Parietal lobe (tissue), 1 donor: ENCODE measurements around the gene BRICD5. TPM values are rescaled to one million over a fixed set of nuclear protein-coding genes. Genes with fewer than 3 reads are reported as not detected.

Experiments used
- total RNA-seq: library from RNA; depleted of rRNA; stranded (reverse); fragments of >200 nt; gene quantifications from one replicate; pipeline ENCODE4 v1.2.3, GENCODE V29; 2014

BRICD5 gene
- total RNA-seq, result 8.5 TPM

DNA sequence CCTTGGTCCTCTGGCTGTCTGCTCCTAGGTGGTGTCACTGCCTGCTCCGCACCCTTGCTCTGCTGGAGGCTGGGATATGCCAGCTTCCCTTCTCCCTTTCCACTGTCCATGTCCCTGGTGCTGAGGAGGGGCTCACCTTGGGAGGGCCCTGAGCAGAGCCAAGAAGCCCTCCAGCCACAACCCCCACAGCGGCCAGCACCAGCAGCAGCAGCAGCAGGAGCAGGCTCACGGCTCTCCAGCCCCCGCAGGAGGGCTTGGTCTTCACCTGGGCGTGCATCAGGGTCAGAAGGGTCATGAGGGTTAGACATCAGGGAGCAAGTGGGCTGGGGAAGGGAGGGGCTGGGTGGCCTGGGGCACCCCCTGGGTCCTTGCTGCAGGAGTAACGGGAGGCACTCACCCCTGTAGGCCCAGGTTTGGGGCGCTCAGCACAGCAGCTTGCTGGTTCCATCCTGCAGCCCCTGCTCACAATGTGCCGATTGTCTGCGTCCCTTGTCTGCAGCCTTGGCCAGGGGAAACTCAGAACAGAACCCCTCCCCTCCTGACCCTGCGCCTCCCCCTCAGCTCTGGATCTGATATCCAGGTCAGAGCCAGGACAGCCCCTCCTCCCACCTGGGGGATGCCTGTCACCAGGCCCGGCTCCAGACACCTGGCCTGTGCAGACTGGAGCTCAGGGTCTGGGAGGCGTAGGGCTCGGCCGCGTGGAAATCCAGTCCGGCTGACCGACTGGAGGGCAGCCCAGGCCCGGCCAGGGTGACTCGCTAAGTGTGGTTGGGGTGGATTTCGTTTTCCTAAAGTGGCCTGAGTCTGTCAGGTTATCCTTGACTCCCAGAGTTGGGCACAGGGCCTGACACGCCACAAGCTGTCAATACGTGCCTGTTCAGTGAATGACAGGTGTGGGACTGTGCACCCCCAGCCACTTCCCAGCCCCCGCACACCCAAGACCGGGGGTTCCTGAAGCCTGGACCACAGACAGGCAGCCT is at the start of gene BRICD5:
Gene BRICD5 (minus strand): TSS at position 478 of the 980 bp plus-strand sequence. CDS start 30 bp downstream, at position 448.

GRCh38 chr16:2251296-2252111 is 40.8 kb upstream of the BRICD5 start, which contains the start of gene ECI1:
TSS of gene ECI1 (minus strand) at chr16:2251587. CDS start at chr16:2251566, 21 bp downstream.

GRCh38 chr16:2236337-2237101 is 25.9 kb upstream of the BRICD5 start, which contains the start of gene DNASE1L2:
TSS of gene DNASE1L2 (plus strand) at chr16:2236444. CDS start at chr16:2236817, 373 bp downstream.

GRCh38 chr16:2223221-2223941 is 12.7 kb upstream of the BRICD5 start, which contains the start of gene E4F1:
TSS of gene E4F1 (plus strand) at chr16:2223591. CDS start at chr16:2223614, 23 bp downstream.

GRCh38 chr16:2214719-2214968 is 4.0 kb upstream of the BRICD5 start, which contains the start of gene PGP:
TSS of gene PGP (minus strand) at chr16:2214840. CDS start at chr16:2214777, 63 bp downstream.

GRCh38 chr16:2205104-2205966 is 5.3 kb downstream of the BRICD5 start, which contains the start of gene MLST8:
TSS of gene MLST8 (plus strand) at chr16:2205454. CDS start at chr16:2206086, 632 bp downstream.

GRCh38 chr16:2196162-2196980 is 14.3 kb downstream of the BRICD5 start, which contains the start of gene CASKIN1:
TSS of gene CASKIN1 (minus strand) at chr16:2196605. CDS start at chr16:2196432, 173 bp downstream.

Other genes starting within 250 kb of the BRICD5 start
- 1,162 TPM for gene RPS2, start 246.0 kb downstream of the BRICD5 start, total RNA-seq
- not detected for gene RNF151, start 244.0 kb downstream of the BRICD5 start, total RNA-seq
- gene TBL3, start 238.8 kb downstream of the BRICD5 start, total RNA-seq, result 16.6 TPM
- 2.8 TPM for gene NOXO1, start 229.4 kb downstream of the BRICD5 start, total RNA-seq
- gene GFER, start 226.7 kb downstream of the BRICD5 start, total RNA-seq, result 16.6 TPM
- 67.9 TPM for gene SYNGR3, start 220.9 kb downstream of the BRICD5 start, total RNA-seq
- 9.4 TPM for gene ZNF598, start 201.0 kb downstream of the BRICD5 start, total RNA-seq
- gene NPW, start 191.1 kb downstream of the BRICD5 start, total RNA-seq, result not detected
- 10.0 TPM for gene NHERF2, start 184.0 kb downstream of the BRICD5 start, total RNA-seq
- gene NTHL1, start 163.0 kb downstream of the BRICD5 start, total RNA-seq, result 22.5 TPM
- gene TSC2, start 162.9 kb downstream of the BRICD5 start, total RNA-seq, result 148 TPM
- 272 TPM for gene PKD1, start 75.0 kb downstream of the BRICD5 start, total RNA-seq
- 4.4 TPM for gene RAB26, start 62.2 kb downstream of the BRICD5 start, total RNA-seq
- 34.7 TPM for gene TRAF7, start 55.1 kb downstream of the BRICD5 start, total RNA-seq
- gene CASKIN1, start 14.3 kb downstream of the BRICD5 start, total RNA-seq, result 39.8 TPM
- 18.5 TPM for gene MLST8, start 5.4 kb downstream of the BRICD5 start, total RNA-seq
- 23.8 TPM for gene PGP, start 4.0 kb upstream of the BRICD5 start, total RNA-seq
- gene E4F1, start 12.7 kb upstream of the BRICD5 start, total RNA-seq, result 46.6 TPM
- gene DNASE1L2, start 25.6 kb upstream of the BRICD5 start, total RNA-seq, result 7.5 TPM
- gene ECI1, start 40.7 kb upstream of the BRICD5 start, total RNA-seq, result 16.3 TPM
- 129 TPM for gene RNPS1, start 57.3 kb upstream of the BRICD5 start, total RNA-seq
- 57.3 TPM for gene ABCA3, start 129.9 kb upstream of the BRICD5 start, total RNA-seq
- gene CCNF, start 218.6 kb upstream of the BRICD5 start, total RNA-seq, result 13.5 TPM
- 12.2 TPM for gene TEDC2, start 249.2 kb upstream of the BRICD5 start, total RNA-seq